NCI-H2029 (cell line): ENCODE measurements around the gene USP34.
"Not testable (repeated sequence)": the region's sequence is repeated elsewhere in the genome, so short reads cannot be mapped to it uniquely, and the experiment has no call there.

Experiments
- DNase-seq: peaks from one replicate; lab custom pipeline; 2025; lab: John Stamatoyannopoulos, UW

Gene USP34

DNA sequence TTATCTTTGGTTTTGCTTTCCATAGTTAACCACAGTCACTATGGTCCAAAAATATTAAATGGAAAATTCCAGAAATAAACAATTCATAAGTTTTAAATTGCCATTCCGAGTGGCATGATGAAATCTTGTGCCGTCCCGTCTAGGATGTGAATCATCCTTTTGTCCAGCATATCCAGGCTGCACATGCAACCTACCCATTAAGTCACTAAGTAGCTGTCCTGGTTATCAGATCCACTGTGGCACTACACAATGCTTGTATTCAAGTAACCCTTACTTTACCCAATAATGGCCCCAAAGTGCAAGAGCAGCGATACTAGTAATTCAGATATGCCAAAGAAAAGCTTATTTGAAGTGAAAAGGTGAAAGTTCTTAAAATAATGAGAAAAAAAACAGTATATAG lies 10.7 kb downstream of the USP34 start:
- no peak for DNase-seq

DNA sequence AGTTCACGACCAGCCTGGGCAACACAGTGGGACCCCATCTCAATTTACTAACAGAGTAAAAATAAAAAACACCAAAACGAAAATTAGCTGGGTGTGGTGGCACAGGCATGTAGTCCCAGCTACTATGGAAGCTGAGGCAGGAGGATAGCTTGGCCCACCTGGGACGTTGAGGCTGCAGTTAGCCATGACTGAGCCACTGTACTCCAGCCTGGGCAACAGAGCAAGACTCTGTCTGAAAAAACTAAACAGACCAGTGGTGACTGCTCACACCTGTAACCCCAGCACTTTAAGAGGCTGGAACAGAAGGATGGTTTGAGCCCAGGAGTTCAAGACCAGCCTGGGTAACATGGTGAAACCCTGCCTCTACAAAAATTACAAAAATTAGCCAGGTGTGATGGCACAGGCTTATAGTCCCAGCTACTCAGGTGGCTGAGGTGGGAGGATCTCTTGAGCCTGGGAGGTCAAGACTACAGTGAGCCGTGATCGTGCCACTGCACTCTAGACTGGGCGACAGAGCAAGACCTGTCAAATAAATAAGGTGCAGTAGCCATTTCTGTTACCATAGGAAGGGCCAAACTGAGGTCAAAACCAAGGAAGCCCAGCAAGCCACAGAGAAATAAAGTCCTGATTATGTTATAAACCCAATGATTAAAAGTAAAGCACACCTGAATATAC lies 14.0 kb downstream of the USP34 start:
- DNase-seq = no peak

DNA sequence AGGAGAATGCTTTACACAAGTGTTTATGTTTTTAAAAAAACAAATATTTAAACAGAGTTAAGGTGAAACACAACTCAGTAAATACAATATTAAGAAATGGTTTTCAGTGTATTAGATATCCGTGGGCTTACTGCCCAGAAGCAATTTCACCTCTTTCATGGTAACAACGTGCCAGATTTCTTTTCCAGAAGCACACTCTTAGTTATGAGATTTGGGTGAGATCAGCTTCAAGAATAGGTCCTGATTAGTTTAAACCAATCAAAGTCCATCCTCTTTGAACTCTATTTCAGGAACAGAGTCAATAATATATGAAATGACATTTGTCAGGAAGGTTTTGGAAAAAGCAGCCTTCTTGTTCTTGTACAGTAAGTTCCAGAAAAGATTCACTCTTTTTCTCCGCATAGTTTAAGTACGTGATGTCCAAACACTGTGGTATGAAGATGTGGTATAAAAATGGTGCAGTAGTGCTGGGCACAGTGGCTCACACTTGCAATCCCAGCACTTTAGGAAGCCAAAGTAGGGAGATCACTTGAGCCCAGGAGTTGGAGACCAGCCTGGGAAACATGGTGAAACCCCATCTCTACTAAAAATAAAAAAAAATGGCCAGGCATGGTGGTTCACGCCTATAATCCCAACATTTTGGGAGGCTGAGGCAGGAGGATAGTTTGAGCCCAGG lies 14.7 kb downstream of the USP34 start:
- no peak for DNase-seq

DNA sequence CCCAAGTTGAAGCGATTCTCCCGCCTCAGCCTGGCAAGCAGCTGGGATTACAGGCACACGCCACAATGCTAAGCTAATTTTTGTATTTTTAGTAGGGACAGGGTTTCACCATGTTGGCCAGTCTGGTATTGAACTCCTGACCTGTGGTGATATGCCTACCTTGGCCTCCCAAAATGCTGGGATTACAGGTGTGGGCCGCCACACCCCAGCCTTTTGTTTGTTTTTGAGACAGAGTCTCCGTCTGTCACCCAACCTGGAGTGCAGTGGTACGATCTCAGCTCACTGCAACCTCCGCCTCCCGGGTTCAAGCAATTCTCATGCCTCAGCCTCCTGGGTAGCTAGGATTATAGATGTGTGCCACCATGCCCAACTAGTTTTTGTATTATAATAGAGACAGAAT lies 15.9 kb downstream of the USP34 start:
- not testable (repeated sequence) for DNase-seq

DNA sequence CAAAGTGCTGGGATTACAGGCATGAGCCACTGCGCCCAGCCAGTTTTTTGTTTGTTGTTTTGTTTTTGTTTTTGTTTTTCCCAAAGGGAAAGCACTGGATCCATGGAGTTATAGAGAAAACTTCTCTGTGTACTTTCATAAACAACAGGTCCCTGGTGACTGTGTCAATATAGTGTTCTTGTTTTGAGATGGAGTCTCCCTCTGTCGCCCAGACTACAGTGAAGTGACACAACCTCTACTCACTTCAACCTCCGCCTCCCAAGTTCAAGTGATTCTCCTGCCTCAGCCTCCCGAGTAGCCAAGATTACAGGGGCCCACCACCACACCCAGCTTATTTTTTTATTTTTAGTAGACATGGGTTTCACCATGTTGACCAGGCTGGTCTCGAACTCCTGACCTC lies 16.5 kb downstream of the USP34 start:
- no peak for DNase-seq

DNA sequence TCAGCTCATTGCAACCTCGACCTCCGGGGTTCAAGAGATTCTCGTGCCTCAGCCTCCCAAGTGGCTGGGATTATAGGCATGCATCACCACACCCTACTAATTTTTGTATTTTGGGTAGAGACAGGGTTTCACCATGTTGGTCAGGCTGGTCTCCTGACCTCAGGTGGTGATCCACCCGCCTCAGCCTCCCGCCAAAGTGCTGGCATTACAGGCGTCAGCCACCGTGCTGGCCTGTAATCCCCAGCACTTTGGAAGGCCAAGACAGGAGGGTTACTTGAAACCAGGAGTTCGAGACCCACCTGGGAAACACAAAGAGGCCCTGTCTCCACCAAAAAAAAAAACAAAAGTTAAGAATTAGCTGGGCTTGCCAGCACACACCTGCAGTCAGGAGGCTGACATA lies 18.5 kb downstream of the USP34 start:
- DNase-seq = no peak

DNA sequence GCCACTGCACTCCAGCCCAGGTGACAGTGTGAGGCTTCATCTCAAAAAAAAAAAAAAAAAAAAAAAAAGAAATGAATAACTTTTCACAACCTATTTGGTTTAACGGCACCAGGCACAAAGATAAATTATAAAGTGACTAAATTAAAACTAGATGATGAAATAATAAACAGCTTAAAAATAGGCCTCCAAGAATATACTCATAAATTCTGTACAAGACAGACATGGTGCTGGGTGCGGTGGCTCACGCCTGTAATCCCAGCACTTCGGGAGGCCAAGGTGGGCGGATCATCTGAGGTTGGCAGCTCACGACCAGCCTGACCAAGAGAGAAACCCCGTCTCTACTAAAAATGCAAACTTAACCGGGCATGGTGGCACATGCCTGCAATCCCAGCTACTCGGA lies 19.7 kb downstream of the USP34 start:
- DNase-seq = no peak

DNA sequence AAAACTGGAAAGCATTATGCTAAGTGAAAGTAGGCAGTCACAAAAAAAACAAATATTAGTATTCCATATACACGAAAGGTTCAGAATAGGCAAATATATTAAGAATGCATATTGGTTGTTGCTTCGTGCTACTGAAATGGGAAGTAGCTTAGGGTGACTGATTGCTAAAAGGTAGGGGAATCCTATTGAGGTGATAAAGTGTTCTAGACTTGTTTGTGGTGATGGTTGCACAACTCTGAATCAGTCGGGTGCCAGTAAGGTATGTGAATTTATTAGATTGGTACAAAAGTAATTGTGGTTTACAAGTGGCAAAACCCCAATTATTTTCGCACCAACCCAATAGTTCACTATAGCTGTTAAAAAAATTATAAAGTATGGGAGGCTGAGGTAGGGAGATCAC lies 20.7 kb downstream of the USP34 start:
- DNase-seq = no peak

DNA sequence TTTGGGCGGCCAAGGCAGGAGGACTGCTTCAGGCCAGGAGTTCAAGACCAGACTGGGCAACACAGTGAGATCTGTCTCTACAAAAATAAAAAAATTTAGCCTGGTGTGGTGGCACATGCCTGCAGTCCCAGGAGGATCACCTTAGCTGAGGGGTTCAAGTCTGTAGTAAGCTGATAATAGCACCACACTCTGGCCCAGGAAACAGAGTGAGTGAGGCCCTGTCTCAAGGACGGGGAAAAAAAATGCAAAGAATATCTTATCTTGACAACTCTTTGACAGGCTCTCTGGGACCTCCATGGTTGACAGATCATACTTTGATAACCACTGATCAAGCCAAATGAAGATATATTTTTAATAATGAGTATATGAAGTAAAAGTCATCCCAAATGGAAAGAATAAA lies 22.7 kb downstream of the USP34 start:
- no peak for DNase-seq

DNA sequence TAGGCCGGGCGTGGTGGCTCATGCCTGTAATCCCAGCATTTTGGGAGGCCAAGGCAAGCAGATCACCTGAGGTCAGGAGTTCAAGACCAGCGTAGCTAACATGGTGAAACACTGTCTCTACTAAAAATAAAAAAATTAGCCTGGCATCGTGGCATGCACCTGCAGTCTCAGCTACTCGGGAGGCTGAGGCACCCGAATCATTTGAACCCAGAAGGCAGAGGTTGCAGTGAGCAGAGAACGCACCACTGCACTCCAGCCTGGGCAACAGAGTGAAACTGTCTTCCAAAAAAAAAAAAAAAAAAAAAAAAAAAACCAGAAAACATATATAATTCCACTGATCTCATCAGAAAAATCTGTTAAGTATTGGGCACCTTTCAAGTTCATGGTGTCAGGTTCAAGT lies 23.9 kb downstream of the USP34 start:
- not testable (repeated sequence) for DNase-seq

DNA sequence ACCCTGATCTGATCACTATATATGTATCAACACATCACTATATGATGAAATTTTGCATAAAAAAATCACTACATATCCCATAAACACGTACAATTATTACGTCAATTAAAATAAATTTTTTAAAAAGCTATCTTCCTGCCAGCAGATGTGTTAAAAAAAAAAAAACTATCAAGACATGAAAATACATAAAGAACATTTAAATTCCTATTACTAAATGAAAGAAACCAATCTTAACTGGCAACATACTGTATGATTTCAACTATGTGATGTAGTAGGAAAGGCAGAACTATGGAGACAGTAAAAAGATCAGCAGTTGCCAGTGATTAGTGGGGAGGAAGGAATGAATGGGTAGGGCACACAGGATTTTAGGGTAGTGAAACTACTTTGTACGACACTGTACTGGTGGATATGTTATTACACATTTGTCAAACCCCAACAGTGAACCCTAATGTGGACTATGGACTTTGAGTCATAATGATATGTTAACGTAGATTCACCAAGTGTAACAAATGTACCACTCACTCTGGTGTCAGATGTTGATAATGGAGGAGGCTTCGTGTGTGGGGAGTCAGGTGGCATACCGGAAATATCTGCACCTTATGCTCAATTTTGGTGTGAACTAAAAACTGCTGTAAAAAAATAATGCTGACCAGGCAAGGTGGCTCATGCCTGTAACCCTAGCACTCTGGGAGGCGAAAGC lies 27.4 kb downstream of the USP34 start:
- DNase-seq = no peak

DNA sequence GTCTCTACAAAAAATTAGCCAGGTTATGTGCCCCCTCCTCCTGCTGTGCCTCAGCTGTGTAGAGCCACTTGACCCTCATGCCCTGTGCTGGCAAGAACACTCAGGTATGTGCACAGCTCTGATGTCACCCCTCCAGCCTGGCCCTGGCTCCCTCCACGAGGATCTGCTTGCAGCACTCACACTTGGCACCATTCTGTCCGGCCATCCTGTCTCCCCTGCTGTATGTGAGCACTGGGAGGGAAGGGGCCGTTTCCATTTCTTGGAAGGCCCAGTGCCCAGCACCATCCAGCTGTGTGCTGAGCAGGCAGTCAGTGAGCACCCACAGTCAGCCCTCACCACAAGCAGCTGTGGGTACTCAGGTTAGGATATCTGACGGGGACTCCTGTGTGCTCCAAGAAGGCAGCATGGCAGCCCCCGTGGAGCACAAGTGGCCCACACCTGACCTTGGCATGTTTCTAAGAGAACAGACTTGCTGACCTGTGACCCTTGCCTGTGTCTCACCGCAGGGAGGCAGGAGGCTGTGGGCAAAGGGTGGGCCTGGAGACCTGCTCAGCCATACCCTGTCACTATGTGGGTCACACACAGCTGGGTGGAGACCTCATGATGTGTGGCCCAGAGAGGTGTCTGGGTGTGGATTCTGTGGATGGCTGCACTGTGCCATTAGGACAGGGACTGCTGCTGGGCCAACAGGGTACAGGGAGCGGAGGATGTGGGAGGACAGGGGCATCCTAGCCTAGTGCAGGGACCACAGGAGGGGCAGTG lies 31.5 kb downstream of the USP34 start:
- DNase-seq = peak; percentile 72

DNA sequence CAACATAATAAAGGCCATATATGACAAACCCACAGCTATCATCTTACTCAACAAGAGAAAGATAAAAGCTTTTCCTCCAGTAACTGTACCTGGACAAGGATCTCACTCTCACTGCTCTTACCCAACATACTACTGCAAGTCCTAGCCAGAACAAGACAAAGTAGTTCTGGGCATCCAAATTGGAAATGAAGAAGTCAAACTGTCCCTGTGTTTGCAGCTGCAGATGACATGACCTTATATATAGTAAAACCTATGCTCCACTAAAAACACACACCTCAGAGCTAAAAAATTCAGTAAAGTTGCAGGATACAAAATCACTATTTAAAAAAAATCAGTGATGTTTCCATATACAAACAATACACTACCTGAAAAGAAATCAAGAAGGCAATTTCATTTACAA lies 32.2 kb downstream of the USP34 start:
- DNase-seq = no peak

DNA sequence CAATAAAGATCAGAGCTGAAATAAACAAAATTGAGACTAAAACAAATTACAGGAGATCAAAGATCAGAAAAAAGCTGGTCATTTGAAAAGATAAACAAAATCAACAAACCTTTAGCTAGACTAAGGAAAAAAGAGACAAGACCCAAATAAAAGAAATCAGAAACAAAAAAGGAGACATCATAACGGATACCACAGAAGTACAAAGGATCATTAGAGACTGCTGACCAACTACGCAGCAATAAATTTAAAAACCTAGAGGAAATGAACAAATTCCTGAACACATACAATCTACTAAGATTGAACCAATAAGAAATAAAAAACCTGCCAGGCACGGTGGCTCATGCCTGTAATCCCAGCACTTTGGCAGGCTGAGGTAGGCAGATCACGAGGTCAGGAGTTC lies 33.7 kb downstream of the USP34 start:
- DNase-seq = no peak

DNA sequence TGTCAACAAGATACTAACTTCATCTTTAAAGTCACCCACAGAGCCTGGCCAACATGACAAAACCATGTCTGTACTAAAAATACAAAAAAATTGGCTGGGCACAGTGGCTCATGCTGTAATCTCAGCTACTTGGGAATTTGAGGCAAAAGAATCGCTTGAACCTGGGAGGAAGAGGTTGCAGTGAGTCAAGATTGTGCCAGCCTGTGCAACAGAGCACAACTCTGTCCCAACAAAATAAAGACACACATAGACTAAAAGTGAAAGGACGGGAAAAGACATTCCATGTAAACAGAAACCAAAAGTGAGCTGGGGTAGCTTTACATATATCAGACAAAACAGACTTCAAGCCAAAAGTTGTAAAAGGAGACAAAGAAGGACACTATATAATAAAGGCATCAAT lies 34.8 kb downstream of the USP34 start:
- DNase-seq = no peak

DNA sequence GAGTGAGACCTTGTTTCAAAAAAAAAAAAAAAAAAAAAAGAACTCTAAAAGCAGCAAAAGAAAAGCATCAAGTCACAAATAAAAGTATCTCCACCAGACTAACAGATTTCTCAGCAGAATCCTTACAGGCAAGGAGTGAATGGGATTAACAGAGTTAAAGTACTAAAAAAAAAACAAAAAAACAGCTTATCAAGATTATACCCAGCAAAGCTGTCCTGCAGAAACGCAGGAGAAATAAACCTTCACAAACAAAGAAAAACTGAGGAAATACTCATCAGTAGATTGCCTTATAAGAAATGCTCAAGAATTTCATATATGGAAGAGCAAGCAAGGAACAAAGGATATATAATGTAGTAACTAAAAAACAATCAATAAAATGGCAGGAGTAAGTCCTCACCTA lies 35.6 kb downstream of the USP34 start:
- no peak for DNase-seq

DNA sequence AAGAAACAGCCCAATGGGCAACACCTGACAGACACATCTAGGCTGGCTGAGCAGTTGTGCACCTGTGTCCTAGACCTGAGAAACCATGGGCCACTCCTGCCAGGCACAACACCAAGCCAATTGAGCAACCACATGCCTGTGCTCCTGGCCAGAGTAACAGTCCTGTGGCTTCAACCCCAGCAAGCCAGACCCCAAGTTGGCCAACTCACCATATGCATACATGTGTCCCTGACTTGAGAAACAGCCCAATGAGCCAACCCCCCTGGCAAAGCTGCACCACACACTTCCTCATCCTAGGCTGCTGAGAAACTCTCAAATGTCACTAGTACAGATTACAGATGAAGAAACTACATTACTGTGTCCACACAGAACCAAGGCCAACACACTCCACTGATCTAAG lies 36.6 kb downstream of the USP34 start:
- no peak for DNase-seq

DNA sequence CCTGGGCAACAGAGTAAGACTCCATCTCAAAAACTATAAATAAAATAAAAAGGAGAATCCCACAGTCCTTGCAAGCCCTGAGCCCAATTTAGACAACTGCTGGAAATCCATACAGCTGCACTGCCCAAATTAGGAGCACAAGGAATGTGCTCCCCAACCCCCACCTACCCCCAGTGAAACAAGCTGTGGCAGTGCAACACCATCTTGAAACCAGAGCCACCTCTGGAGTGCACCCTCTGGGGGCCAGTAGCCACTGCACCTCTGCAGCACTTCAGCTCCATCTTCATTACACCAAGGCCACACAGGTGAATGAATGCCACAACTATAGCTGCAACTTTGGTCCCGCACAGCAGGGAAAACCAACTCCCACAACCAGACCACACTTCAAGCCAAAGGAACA lies 37.3 kb downstream of the USP34 start:
- DNase-seq = no peak

DNA sequence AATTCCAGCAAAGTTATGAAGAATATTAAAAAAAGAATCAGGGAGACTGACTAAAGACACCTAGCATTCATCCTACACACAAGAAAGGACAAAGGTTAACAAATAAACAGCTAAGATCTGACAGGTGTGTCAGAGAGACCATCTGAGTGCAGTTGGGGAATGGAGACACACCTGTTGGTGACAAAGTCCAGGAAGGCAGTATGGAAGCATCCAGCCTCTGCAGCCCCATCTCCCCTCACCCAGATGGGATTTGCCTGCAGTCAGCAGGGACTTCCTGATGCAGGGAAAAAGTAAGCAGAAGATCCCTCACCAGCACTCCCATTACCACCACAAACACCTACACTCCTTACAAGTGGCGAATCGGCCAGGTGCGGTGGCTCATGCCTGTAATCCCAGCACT lies 37.9 kb downstream of the USP34 start:
- no peak for DNase-seq

DNA sequence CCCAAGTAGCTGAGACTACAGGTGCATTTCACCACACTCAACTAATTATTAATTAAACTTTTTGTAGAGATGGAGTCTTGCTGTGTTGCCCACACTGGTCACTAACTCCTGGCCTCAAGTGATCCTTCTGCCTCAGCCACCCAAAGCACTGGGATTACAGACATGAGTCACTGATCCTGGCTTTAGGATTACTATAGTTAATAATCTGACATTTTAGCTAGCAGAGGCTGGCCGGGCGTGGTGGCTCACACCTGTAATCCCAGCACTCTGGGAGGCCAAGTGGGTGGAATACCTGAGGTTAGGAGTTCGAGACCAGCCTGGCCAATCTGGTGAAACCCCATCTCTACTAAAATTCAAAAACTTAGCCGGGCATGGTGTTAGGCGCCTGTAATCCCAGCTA lies 39.5 kb downstream of the USP34 start:
- DNase-seq = no peak

DNA sequence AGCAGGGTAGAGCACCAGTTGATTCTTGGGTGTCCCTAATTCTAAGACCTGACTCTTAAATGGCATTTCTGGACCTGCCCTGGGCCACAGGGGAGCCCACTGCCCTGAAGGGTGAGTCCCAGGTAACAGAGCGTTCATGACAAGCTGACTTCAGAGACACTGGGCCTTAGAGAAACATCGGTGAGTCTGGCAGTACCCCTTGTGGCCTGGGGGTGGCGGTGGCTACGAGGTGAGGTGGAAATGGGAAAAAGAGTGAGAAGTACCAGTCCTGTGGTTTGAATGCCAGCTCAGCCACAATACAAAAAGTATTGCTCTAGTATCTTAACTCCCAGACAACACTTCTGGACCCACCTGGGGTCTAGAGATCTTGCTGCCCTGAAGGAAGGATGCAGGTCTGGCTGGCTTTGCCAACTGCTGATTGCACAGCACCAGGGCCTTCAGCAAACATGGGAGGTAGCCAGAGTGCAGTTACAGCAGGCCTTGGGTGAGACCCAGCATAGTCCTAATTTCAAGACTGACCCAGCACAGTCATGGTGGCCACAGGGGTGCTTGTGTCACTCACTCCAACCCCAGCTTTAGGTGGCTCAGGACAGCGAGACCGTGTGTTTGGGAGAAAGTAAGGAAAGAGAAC lies 44.5 kb downstream of the USP34 start:
- no peak for DNase-seq

DNA sequence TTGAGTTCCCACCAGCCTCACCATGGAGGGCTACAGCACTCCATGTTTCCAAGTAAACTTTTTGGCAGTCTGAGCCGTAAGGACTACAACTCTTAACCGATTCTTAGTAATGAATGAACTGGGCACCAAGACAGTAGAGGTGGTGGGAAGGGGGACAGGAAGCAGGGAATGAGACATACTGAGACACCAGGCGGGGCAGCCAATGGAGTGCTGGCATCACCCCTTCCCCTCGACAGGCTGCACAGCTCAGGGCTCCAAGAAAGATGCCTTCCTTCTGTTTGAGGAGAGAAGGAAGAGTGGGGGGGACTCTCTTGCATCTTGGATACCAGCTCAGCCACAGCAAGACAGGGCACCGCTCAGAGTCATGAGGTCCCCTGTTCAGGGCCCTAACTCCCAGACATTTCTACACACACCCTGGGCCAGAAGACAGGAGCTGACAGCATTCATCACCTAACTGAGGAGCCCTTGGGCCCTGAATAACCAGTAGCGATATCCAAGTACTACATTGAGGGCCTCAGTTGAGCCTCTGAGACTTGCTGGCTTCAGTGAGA lies 45.2 kb downstream of the USP34 start:
- DNase-seq = no peak
